Measurements from ENCODE around the gene ZNF532. TPM values are rescaled to one million over a fixed set of nuclear protein-coding genes. Genes with fewer than 3 reads are reported as not detected.

The ZNF532 gene
- total and polyA plus RNA-seq, 2 of the 13 experiments (the other 11 are each of a cell fraction or from before 2014, with no cell fraction given) = not detected

GRCh38 chr18:58867281-58867961 is 2.7 kb downstream of the ZNF532 start (continued):
- TF ChIP-seq PRMT3 (CRISPR knock-in tag; IDR thresholded peaks at IDR 0.05; ENCODE audit: borderline replicate concordance, low read depth) = no peak
- TF ChIP-seq SP1 (IDR thresholded peaks at IDR 0.05) = no peak
- no peak for TF ChIP-seq SP1 (CRISPR knock-in tag; IDR thresholded peaks at IDR 0.05)
- TF ChIP-seq SMYD3 (CRISPR knock-in tag; IDR thresholded peaks at IDR 0.05) = no peak
- TF ChIP-seq RELA (CRISPR knock-in tag; IDR thresholded peaks at IDR 0.05) = no peak
- no peak for TF ChIP-seq EHMT2 (IDR thresholded peaks at IDR 0.05; ENCODE audit: borderline replicate concordance, low read depth, low read length)

- DNase-seq (ENCODE audit: low spot score) = no peak
- WGBS (ENCODE audit: low lambda C conversion rate) = 34% methylated on average over 5 of the region's 6 CpGs
- BruUV-seq (replicated peaks) = no TSS peak
- ATAC-seq = no peak
- no peak for FAIRE-seq
- Histone ChIP-seq H3K9ac (ENCODE audit: insufficient read depth, low read depth, low read length) (no peak overlapping the region), H2AFZ (ENCODE audit: low read length) (no peak overlapping the region), H3K27me3 (ENCODE audit: control insufficient read depth in 1 of 2, insufficient read depth in 2 of 2, low read length in 2 of 2) (peaks cover 0 to 37% of the 10 kb centered on the region in 2 experiments), H3K4me2 (ENCODE audit: low read depth, low read length) (no peak overlapping the region), H3K79me2 (ENCODE audit: insufficient read depth, low read length) (no peaks in the 10 kb centered on the region), H3K36me3 (replicated peaks in 1 of 2; ENCODE audit: control insufficient read depth in 1 of 2, insufficient read depth in 2 of 2, low read length in 2 of 2) (no peaks in the 10 kb centered on the region), H3K4me1 (ENCODE audit: insufficient read depth, low read length) (no peaks in the 10 kb centered on the region), H3K9me3 (ENCODE audit: low read length) (no peaks in the 10 kb centered on the region), H3K4me3 (replicated peaks in 1 of 3; ENCODE audit: insufficient read depth in 1 of 3, low read depth in 2 of 3, low read length in 3 of 3) (no peak overlapping the region), H3K27ac (ENCODE audit: extremely low read length, insufficient read depth, low read length) (no peak overlapping the region), H4K20me1 (ENCODE audit: insufficient read depth, low read length) (no peaks in the 10 kb centered on the region)
- CTCF ChIA-PET (ENCODE audit: low intra/inter-chr PET ratio, low total read pairs) = no interaction called here
- POLR2A ChIA-PET = no interaction called here
- in situ Hi-C loops (cut with HindIII; ENCODE audit: extremely low pct_ligation_motif_present, low pct_unique_long_range_greater_than_20kb) (no loop called here), intact Hi-C loops (cut with micrococcal nuclease; ENCODE audit: unreplicated experiment) (no loop called here)
- TF ChIP-seq ZNF781 (CRISPR knock-in tag; IDR thresholded peaks at IDR 0.05; ENCODE audit: borderline replicate concordance, not compliant biosample characterization) (no peak), ZSCAN5A (CRISPR knock-in tag; IDR thresholded peaks at IDR 0.05; ENCODE audit: borderline replicate concordance) (no peak)
Observed at GRCh38 chr18:58868440-58868839, 3.8 kb downstream of the ZNF532 start.
